RWPE2 (cell line): Measurements from ENCODE around the gene S1PR1.

Experiments
- ATAC-seq: fragments of 200-7000 bp; cut with Tn5 transposase; 3 replicates; pipeline ENCODE4 v1.9.1; 2021; ENCODE audit warnings: low read depth
- DNase-seq: peaks from one replicate; pipeline ENCODE4 v3.0.0-alpha.2; 2020; ENCODE audit warnings: low spot score
- H3K27ac ChIP-seq: fragments of 450-650 bp; 2 replicates; pipeline ENCODE4 v1.5.1; 2017; ENCODE audit warnings: mild to moderate bottlenecking; ENCODE audit not compliant: poor library complexity, severe bottlenecking
- H3K27me3 ChIP-seq: fragments of 250-450 bp; sonication (Bioruptor Pico); 2 replicates; pipeline ENCODE4 v1.5.1; 2021; ENCODE audit warnings: mild to moderate bottlenecking, moderate library complexity; ENCODE audit not compliant: insufficient read depth, poor library complexity, severe bottlenecking
- H3K36me3 ChIP-seq: fragments of 250-450 bp; sonication (Bioruptor Pico); 2 replicates; pipeline ENCODE4 v1.5.1; 2020; ENCODE audit warnings: low read depth, mild to moderate bottlenecking, moderate library complexity
- H3K4me1 ChIP-seq: fragments of 250-450 bp; sonication (Bioruptor Pico); 2 replicates; pipeline ENCODE4 v1.5.1; 2021; ENCODE audit warnings: mild to moderate bottlenecking, moderate library complexity; ENCODE audit not compliant: insufficient read depth, poor library complexity, severe bottlenecking
- H3K4me3 ChIP-seq: fragments of 250-450 bp; sonication (Bioruptor Pico); 2 replicates; pipeline ENCODE4 v1.5.1; 2021; ENCODE audit warnings: mild to moderate bottlenecking, moderate library complexity; ENCODE audit not compliant: severe bottlenecking
- H3K9me3 ChIP-seq: fragments of 250-450 bp; sonication (Bioruptor Pico); 2 replicates; pipeline ENCODE4 v1.5.1; 2021; ENCODE audit warnings: mild to moderate bottlenecking, moderate library complexity; ENCODE audit not compliant: severe bottlenecking
- CTCF ChIP-seq: fragments of 450-650 bp; IDR thresholded peaks from one replicate; pipeline ENCODE4 v1.5.1; 2017; ENCODE audit warnings: mild to moderate bottlenecking, moderate library complexity; ENCODE audit not compliant: poor library complexity, severe bottlenecking

Gene S1PR1

GRCh38 chr1:101240041-101240430 lies 3.2 kb downstream of the S1PR1 start:
- Histone ChIP-seq H3K4me1 (peaks cover 2% of the 10 kb centered on the region), H3K27ac (no peak overlapping the region), H3K27me3 (no peaks in the 10 kb centered on the region), H3K4me3 (no peak overlapping the region), H3K36me3 (peaks cover 3% of the 10 kb centered on the region; the same call in 1 of the 2 replicates), H3K9me3 (no peaks in the 10 kb centered on the region)
- TF ChIP-seq CTCF = no peak
- DNase-seq = no peak
- ATAC-seq = no peak

DNA sequence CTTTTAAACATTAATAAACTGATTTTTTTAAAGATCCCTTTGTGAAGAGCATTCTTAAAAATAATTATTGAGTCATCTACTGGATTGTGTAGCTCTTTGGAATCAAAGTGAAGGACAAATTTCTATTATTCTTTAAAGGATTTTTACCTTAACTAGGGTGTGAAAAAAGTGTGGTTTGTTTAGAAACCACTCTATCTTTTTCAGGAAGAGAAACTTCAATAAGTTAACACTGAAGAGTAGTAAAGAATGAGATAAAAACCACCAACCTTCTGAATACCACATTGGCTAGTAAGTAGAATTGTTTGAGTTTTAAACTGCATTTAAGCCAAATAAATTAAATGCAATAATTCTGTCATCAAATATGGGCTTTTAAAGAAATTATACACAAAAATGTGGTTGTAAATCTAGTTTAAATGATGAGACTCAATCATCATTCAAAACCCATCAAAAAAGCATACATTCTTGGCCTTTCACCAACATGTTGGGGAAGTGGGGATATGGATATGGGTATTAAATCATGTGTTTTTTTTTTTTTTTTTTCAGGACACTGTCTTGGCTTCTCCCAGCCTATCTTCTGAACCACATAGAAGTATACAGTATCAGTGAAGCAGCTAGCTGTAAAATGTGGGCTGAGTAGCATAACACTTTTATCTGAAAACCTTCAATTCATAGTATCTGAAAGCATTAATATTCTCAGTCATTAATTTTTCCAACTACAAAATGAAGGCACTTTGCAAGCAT lies 4.8 kb downstream of the S1PR1 start:
- no peak for ATAC-seq
- no peak for DNase-seq
- Histone ChIP-seq H3K4me3 (no peak overlapping the region), H3K4me1 (no peaks in the 10 kb centered on the region), H3K27ac (no peak overlapping the region), H3K36me3 (peaks cover 3% of the 10 kb centered on the region; the same call in 1 of the 2 replicates), H3K27me3 (no peaks in the 10 kb centered on the region), H3K9me3 (no peaks in the 10 kb centered on the region)
- no peak for TF ChIP-seq CTCF

GRCh38 chr1:101242324-101243050 lies 5.7 kb downstream of the S1PR1 start:
- Histone ChIP-seq H3K36me3 (peaks cover 3% of the 10 kb centered on the region; the same call in 1 of the 2 replicates), H3K4me3 (no peak overlapping the region), H3K27ac (no peak overlapping the region), H3K9me3 (no peaks in the 10 kb centered on the region), H3K4me1 (no peaks in the 10 kb centered on the region), H3K27me3 (no peaks in the 10 kb centered on the region)
- ATAC-seq (no peak), DNase-seq (no peak)
- no peak for TF ChIP-seq CTCF

GRCh38 chr1:101243751-101244150 lies 6.9 kb downstream of the S1PR1 start:
- DNase-seq (no peak), ATAC-seq (no peak)
- Histone ChIP-seq H3K4me1 (no peaks in the 10 kb centered on the region), H3K27ac (no peak overlapping the region), H3K4me3 (no peak overlapping the region), H3K36me3 (peaks cover 3% of the 10 kb centered on the region; the same call in 1 of the 2 replicates), H3K9me3 (no peaks in the 10 kb centered on the region), H3K27me3 (no peaks in the 10 kb centered on the region)
- TF ChIP-seq CTCF = no peak

DNA sequence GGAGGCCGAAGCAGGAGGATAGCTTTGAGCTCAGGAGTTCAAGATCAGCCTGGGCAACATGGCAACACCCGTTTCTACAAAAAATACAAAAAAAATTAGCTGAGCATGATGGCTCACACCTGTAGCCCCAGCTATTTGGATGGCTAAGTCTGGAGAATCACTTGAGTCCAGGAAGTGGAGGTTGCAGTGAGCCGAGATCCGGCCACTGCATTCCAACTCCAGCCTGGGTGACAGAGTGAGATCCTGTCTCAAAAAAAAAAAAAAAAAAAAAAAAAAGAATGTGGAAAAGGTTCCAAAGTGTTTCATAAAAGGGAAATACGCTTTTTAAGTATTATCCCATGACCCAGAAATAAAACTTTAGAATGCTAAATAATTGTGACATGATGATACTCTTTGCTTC lies 8.0 kb downstream of the S1PR1 start:
- H3K27me3 ChIP-seq = no peaks in the 10 kb centered on the region
- no peak overlapping the region for H3K4me3 ChIP-seq
- no peaks in the 10 kb centered on the region for H3K9me3 ChIP-seq
- no peak for TF ChIP-seq CTCF
- no peak for DNase-seq
- H3K4me1 ChIP-seq = no peaks in the 10 kb centered on the region
- H3K36me3 ChIP-seq = no peaks in the 10 kb centered on the region
- no peak for ATAC-seq
- no peak overlapping the region for H3K27ac ChIP-seq
